ENCODE results near the gene GJC2.

DNA sequence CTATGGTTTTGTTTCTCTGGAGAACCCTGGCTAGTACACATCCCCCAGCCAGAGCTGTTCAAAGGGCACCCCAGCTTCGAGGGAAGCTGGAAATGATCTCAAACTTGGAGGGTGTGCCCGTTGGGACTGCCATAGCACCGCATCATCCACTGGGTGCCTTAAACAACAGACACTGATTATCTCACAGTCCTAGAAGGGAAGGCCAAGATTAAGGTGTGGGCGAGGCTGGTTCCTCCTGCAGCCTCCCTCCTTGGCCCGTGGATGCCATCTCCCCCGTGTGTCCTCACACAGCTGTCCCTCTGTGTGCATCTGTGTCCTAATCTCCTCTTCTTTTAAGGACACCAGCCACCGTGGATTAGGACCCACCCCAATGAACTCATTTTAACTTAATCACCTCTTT is 11.6 kb downstream of the GJC2 start:
- TF ChIP-seq, protein P1, sequence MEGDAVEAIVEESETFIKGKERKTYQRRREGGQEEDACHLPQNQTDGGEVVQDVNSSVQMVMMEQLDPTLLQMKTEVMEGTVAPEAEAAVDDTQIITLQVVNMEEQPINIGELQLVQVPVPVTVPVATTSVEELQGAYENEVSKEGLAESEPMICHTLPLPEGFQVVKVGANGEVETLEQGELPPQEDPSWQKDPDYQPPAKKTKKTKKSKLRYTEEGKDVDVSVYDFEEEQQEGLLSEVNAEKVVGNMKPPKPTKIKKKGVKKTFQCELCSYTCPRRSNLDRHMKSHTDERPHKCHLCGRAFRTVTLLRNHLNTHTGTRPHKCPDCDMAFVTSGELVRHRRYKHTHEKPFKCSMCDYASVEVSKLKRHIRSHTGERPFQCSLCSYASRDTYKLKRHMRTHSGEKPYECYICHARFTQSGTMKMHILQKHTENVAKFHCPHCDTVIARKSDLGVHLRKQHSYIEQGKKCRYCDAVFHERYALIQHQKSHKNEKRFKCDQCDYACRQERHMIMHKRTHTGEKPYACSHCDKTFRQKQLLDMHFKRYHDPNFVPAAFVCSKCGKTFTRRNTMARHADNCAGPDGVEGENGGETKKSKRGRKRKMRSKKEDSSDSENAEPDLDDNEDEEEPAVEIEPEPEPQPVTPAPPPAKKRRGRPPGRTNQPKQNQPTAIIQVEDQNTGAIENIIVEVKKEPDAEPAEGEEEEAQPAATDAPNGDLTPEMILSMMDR (IDR thresholded peaks at IDR 0.05): no peak
- TF ChIP-seq POLR2AphosphoS5 (IDR thresholded peaks at IDR 0.05): no peak
- no peak for TF ChIP-seq POLR2A (IDR thresholded peaks at IDR 0.05)
- TF ChIP-seq EP300 (IDR thresholded peaks at IDR 0.05): no peak

All from gastroesophageal sphincter (tissue), 3 donors.